Fibroblast of lung (primary cell): Measurements from ENCODE around the gene GPR32.

Source experiments
- CTCF ChIP-seq, 2 donors: IDR thresholded peaks in 1 of 2; conservative IDR thresholded peaks in 1 of 2; 1 replicate in 1 of 2; 2 replicates in 1 of 2; pipeline ENCODE4 v1.5.1; 2011 to 2012; ENCODE audit warnings: low read length in 2 of 2, control low read depth in 1 of 2, inconsistent platforms in 1 of 2, low read depth in 1 of 2, mild to moderate bottlenecking in 1 of 2
- EZH2 ChIP-seq: IDR thresholded peaks from 2 replicates; pipeline ENCODE4 v1.5.1; 2012; ENCODE audit warnings: low read length, control low read depth, mild to moderate bottlenecking; ENCODE audit errors: missing control alignments

GRCh38 chr19:50803633-50804419, 33.6 kb downstream of the GPR32 start:
- TF ChIP-seq CTCF (conservative IDR thresholded peaks at IDR 0.05 in 1 of 2, IDR thresholded peaks at IDR 0.05 in 1 of 2; ENCODE audit: low read depth in 1 of 2, low read length in 2 of 2) (no peak), EZH2 (no peak)
